NCI-H526 treated with DMSO at 0.1 percent for 48 hours (cell line): ENCODE measurements around the gene HORMAD2.
"Not testable (repeated sequence)": the region's sequence is repeated elsewhere in the genome, so short reads cannot be mapped to it uniquely, and the experiment has no call there.

ENCODE experiments used
- DNase-seq: peaks from one replicate; lab custom pipeline; 2025; lab: John Stamatoyannopoulos, UW

The HORMAD2 gene

GRCh38 chr22:30211124-30211820 is 131.0 kb downstream of the HORMAD2 start:
- no peak for DNase-seq

- no peak for DNase-seq
Observed at GRCh38 chr22:30212363-30212995, 132.2 kb downstream of the HORMAD2 start.

GRCh38 chr22:30212996-30213441 is 132.8 kb downstream of the HORMAD2 start:
- no peak for DNase-seq

- DNase-seq: no peak
Observed at GRCh38 chr22:30214703-30215407, 134.6 kb downstream of the HORMAD2 start.

GRCh38 chr22:30216272-30216671 is 136.0 kb downstream of the HORMAD2 start:
- DNase-seq: not testable (repeated sequence)

GRCh38 chr22:30216710-30217109 is 136.4 kb downstream of the HORMAD2 start:
- no peak for DNase-seq

- no peak for DNase-seq
Observed at GRCh38 chr22:30217698-30218560, 137.7 kb downstream of the HORMAD2 start.

- no peak for DNase-seq
Observed at GRCh38 chr22:30219049-30219654, 138.9 kb downstream of the HORMAD2 start.

- DNase-seq: no peak
Observed at GRCh38 chr22:30219668-30220278, 139.5 kb downstream of the HORMAD2 start.

GRCh38 chr22:30220338-30221012 is 140.2 kb downstream of the HORMAD2 start:
- no peak for DNase-seq

GRCh38 chr22:30221121-30221992 is 141.1 kb downstream of the HORMAD2 start:
- no peak for DNase-seq

- DNase-seq: no peak
Observed at GRCh38 chr22:30222321-30222720, 142.1 kb downstream of the HORMAD2 start.

GRCh38 chr22:30223303-30223702 is 143.0 kb downstream of the HORMAD2 start:
- no peak for DNase-seq

- no peak for DNase-seq
Observed at GRCh38 chr22:30224161-30224857, 144.0 kb downstream of the HORMAD2 start.

GRCh38 chr22:30225220-30225927 is 145.1 kb downstream of the HORMAD2 start:
- no peak for DNase-seq

GRCh38 chr22:30226192-30226832 is 146.0 kb downstream of the HORMAD2 start:
- no peak for DNase-seq
